HEK293 (cell line): Measurements from ENCODE around the gene ABI3BP.

Experiments
- KLF7 ChIP-seq: fragments of 450-650 bp; formaldehyde crosslinking; IDR thresholded peaks from 2 replicates; pipeline ENCODE4 v1.5.1; 2016; ENCODE audit warnings: missing biosample characterization, missing genetic modification characterization, borderline replicate concordance
- ZNF704 ChIP-seq: fragments of 450-650 bp; formaldehyde crosslinking; IDR thresholded peaks from 2 replicates; pipeline ENCODE4 v1.5.1; 2016; ENCODE audit warnings: missing biosample characterization, missing genetic modification characterization
- TF ChIP-seq, protein P1 (sequence below): fragments of 450-650 bp; formaldehyde crosslinking; optimal IDR thresholded peaks from 2 replicates; pipeline ENCODE3; 2016; ENCODE audit warnings: missing biosample characterization, mild to moderate bottlenecking, missing genetic modification characterization

DNA sequence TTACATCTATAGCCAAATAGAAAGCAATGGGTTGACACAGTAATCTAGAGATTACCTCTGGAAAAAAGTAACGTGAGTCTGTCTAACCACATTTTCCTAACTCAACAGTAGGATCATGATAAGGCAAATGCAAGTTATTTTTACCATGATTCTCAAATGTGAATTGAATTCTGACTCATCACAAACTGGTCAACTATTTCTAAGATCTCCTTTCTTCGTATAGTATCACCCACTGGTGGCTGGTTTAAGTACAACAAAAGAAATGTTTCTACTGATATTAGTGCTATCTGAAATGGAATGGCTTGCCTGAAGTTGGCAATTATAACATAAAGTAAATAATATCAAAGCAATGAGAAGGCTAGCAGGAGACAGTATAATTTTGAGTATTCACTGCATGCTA, 102.2 kb downstream of the ABI3BP start:
- TF ChIP-seq, protein P1, sequence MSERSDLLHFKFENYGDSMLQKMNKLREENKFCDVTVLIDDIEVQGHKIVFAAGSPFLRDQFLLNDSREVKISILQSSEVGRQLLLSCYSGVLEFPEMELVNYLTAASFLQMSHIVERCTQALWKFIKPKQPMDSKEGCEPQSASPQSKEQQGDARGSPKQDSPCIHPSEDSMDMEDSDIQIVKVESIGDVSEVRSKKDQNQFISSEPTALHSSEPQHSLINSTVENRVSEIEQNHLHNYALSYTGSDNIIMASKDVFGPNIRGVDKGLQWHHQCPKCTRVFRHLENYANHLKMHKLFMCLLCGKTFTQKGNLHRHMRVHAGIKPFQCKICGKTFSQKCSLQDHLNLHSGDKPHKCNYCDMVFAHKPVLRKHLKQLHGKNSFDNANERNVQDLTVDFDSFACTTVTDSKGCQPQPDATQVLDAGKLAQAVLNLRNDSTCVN (tag by site-specific recombination), result no peak
- TF ChIP-seq KLF7 (tag by site-specific recombination), result no peak
- no peak for TF ChIP-seq ZNF704 (tag by site-specific recombination)
